ENCODE measurements around the gene PLXNA2. TPM values are rescaled to one million over a fixed set of nuclear protein-coding genes. Genes with fewer than 3 reads are reported as not detected.

The PLXNA2 gene
- total RNA-seq, 2 experiments from 2014 or later = 1.1 to 1.2 TPM

- ChIA-PET CTCF (no interaction called here), POLR2A (no interaction called here)
- no peaks in the 10 kb centered on the region for H3K9me3 Mint-ChIP-seq
- H3K27ac Mint-ChIP-seq = no peak overlapping the region
- no peak for DNase-seq
- no peak overlapping the region for H3K4me3 Mint-ChIP-seq
- H3K27me3 Mint-ChIP-seq = peaks cover 23% of the 10 kb centered on the region
- H3K4me1 Mint-ChIP-seq = no peaks in the 10 kb centered on the region
- H3K36me3 Mint-ChIP-seq (ENCODE audit: low read depth) = no peaks in the 10 kb centered on the region
Measured at GRCh38 chr1:207992677-207993236, 251.4 kb downstream of the PLXNA2 start.

DNA sequence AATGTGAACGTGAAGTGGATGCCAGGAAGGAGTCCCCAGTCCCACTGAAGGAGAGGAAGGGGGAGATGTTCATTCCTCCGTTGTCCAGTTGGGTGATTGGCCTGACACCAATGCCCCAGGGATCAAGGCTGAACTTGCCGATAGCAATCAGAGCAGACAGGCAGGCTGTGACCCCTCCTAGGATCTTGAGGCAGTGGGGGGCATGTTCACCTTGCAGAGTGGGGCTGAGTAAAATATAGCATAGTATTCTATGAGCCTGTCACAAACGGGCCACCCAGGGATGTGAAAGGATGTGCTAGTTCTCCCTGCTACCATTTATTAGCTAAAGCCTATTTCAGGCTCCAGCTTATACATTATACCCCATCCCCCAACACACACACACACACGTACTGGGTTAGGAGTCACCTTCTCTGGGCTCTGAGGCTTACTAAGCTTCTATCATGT is 252.6 kb downstream of the PLXNA2 start:
- H3K4me1 Mint-ChIP-seq = no peaks in the 10 kb centered on the region
- ChIA-PET CTCF (no interaction called here), POLR2A (no interaction called here)
- no peaks in the 10 kb centered on the region for H3K9me3 Mint-ChIP-seq
- no peaks in the 10 kb centered on the region for H3K36me3 Mint-ChIP-seq (ENCODE audit: low read depth)
- no peak overlapping the region for H3K27ac Mint-ChIP-seq
- no peak overlapping the region for H3K4me3 Mint-ChIP-seq
- peaks cover 25% of the 10 kb centered on the region for H3K27me3 Mint-ChIP-seq
- no peak for DNase-seq

DNA sequence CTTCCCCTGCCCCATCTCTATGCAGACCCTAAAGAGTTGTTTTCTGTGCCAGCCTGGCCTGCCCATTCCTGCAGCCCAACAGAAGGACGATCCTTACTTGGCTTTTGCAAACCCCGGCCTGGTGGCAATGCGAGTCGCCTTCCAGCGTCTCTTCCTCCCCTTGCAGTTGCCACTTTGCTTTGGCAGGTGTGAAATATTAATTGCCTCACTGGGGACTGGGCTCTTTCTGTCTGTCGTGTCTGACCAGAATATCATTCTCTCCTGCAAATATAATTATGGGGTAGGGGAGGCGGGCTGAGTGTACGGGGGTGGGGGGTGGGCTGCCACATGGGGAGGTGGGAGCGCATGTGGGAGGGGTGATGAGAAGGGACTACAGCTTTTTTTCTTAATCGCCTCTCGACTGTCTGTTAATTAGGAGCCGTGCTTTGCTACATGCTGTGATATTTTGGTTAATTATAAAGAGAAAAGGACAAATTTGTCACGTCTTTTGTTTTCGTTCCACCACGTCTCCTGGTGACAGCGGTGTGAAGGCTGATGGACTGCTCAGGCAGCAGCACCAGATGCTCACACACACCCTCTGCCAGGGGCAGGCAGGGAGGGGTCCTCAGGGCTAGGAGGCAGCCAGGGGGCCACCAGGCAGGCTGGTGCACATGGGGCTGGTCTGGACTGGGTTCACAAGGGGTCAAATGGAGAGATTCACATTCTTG is 253.2 kb downstream of the PLXNA2 start:
- Mint-ChIP-seq H3K27me3 (peaks cover 25% of the 10 kb centered on the region), H3K4me3 (no peak overlapping the region), H3K27ac (no peak overlapping the region), H3K36me3 (ENCODE audit: low read depth) (no peaks in the 10 kb centered on the region), H3K4me1 (no peaks in the 10 kb centered on the region), H3K9me3 (no peaks in the 10 kb centered on the region)
- POLR2A ChIA-PET = no interaction called here
- DNase-seq = no peak
- CTCF ChIA-PET = no interaction called here

GRCh38 chr1:207990455-207990854 is 253.7 kb downstream of the PLXNA2 start:
- no peak for DNase-seq
- CTCF ChIA-PET = no interaction called here
- H3K4me1 Mint-ChIP-seq = no peaks in the 10 kb centered on the region
- H3K36me3 Mint-ChIP-seq (ENCODE audit: low read depth) = no peaks in the 10 kb centered on the region
- no peak overlapping the region for H3K27ac Mint-ChIP-seq
- POLR2A ChIA-PET = no interaction called here
- H3K27me3 Mint-ChIP-seq = peaks cover 25% of the 10 kb centered on the region
- H3K9me3 Mint-ChIP-seq = no peaks in the 10 kb centered on the region
- H3K4me3 Mint-ChIP-seq = no peak overlapping the region

DNA sequence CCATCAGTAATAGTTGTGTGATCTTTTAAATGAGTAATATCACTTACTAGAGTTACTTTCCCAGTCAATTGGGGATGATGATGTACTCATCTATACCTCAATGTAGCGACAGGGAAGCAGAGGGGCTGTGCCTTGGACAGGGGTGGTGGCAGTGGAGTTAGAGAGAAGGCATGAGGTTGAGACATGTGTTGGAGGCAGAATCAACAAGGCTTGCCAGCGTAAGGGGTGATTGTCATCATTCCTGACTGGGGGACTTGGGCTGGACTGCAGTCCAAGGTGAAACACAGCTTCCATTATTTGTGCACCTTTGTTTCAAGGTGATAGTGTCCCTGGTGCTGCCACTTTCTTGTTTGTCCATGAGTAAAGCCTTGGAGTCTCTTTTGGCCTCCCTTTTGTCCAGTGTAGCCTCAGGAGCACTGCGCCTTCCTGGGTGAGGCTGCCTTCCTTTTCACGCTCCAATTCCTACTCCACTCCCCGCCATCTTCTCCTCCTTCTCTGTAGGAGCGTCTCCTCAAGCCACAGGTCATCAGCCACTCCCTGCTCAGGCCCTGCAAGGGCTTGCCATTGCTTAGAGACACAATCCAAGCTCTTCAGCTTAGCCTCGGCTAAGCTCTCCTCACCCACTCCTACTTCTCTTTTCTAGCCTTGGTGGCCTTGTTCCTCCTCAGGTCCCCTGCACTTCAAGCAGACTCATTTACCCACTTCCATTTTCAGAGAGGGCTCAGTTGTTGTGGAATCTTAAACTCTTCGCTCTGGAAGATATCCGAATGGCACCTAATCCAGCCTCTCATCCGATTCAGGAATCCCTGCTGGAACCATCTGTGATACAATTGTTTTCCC is 255.6 kb downstream of the PLXNA2 start:
- no peak overlapping the region for H3K27ac Mint-ChIP-seq

GRCh38 chr1:207987164-207987563 is 257.0 kb downstream of the PLXNA2 start:
- Mint-ChIP-seq H3K9me3 (no peaks in the 10 kb centered on the region), H3K27me3 (peaks cover 22% of the 10 kb centered on the region), H3K36me3 (ENCODE audit: low read depth) (no peaks in the 10 kb centered on the region), H3K27ac (no peak overlapping the region), H3K4me1 (no peaks in the 10 kb centered on the region), H3K4me3 (no peak overlapping the region)
- ChIA-PET CTCF (no interaction called here), POLR2A (no interaction called here)
- no peak for DNase-seq

More for the DNA sequence above, 255.6 kb downstream of the PLXNA2 start:
- no peak for DNase-seq
- Mint-ChIP-seq H3K36me3 (ENCODE audit: low read depth) (no peaks in the 10 kb centered on the region), H3K4me1 (no peaks in the 10 kb centered on the region), H3K4me3 (no peak overlapping the region), H3K9me3 (no peaks in the 10 kb centered on the region), H3K27me3 (peaks cover 19% of the 10 kb centered on the region)
- POLR2A ChIA-PET = no interaction called here
- CTCF ChIA-PET = interaction anchor here (1.0 kb wide), 1 partner anchor 25 kb away, joined by 3 read pairs; no protein-coding TSS in a partner anchor

DNA sequence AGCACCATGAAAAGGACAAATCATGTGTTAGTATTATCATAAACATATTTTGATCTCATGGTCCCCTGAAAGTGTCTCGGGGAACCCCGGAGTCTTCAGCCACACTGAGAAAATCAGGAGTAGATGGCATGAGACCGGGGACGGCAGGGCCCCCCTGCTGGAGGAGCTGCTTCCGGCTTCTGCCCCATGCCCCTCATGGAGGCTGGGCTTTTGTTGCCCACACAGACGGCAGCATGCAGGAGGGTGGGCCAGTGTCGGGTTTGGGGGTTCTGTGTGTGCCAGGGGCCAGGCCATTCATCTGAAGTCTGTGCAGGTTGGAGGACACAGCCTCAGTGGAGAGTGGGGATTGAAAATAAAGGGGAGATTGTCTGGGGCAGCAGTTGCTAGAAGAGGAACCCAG is 258.2 kb downstream of the PLXNA2 start:
- Mint-ChIP-seq H3K4me1 (no peaks in the 10 kb centered on the region), H3K4me3 (no peak overlapping the region), H3K27me3 (peaks cover 22% of the 10 kb centered on the region), H3K36me3 (ENCODE audit: low read depth) (no peaks in the 10 kb centered on the region), H3K9me3 (no peaks in the 10 kb centered on the region), H3K27ac (no peak overlapping the region)
- POLR2A ChIA-PET = no interaction called here
- CTCF ChIA-PET = no interaction called here
- DNase-seq = no peak

DNA sequence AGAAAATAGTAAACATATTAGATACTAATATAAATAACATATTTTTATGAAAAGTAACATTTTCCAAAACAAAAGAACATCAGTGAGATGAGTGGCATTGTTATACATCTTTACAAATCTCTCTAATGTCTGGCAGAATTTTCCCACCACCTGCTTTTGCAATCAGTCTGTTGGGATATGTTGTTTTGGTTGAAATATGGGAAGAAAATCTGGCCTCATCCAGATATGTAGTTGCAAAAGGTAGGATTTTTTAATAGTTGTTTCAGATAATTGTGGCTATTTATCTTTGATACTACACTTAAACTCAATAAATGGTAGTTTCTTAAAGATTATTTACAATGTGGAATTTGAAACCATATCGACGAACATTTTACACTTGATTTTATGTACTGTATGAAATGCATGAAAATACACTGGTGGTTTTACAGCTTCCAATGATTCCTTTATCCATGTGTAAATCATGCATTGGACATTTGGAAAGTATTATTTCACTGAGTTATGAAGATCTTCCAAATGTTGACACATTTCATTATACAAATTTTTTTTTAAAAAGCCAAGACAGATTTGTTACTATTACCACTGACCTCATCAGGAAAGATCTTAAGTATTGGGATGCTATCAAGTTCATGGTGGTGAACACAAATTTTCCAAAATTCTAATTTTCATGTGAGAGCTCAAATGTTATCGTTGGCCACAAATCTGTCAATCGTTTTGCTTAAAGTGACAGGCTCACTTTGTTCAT is 259.2 kb downstream of the PLXNA2 start:
- Mint-ChIP-seq H3K27me3 (peaks cover 24% of the 10 kb centered on the region), H3K4me3 (no peak overlapping the region), H3K4me1 (no peaks in the 10 kb centered on the region), H3K36me3 (ENCODE audit: low read depth) (no peaks in the 10 kb centered on the region), H3K9me3 (no peaks in the 10 kb centered on the region), H3K27ac (no peak overlapping the region)
- no peak for DNase-seq
- ChIA-PET POLR2A (no interaction called here), CTCF (no interaction called here)

- no peak overlapping the region for H3K27ac Mint-ChIP-seq
- H3K27me3 Mint-ChIP-seq = peaks cover 21% of the 10 kb centered on the region
- H3K4me3 Mint-ChIP-seq = no peak overlapping the region
- no peaks in the 10 kb centered on the region for H3K36me3 Mint-ChIP-seq (ENCODE audit: low read depth)
- H3K4me1 Mint-ChIP-seq = no peaks in the 10 kb centered on the region
- no peak for DNase-seq
- CTCF ChIA-PET = no interaction called here
- H3K9me3 Mint-ChIP-seq = no peaks in the 10 kb centered on the region
- POLR2A ChIA-PET = no interaction called here
Measured at GRCh38 chr1:207983044-207983635, 261.0 kb downstream of the PLXNA2 start.

DNA sequence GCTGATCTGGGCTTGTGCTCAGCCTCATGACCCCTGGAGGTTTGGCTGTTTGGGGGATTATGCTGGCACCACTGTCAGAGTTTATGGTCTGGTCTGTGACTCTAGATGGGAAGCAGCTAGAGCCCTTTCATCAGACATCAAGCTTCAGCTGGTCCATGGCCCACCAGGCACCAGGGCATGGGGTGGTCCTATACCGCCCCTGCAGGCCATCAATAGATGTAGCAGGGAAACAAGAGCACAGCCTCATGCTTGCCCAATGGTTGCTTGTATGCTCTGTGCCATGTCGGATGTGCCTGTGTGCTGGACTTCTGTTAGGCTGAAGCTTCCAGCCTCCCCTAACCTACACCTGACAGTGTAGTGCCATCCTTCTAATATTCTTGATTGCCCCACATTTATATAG is 262.2 kb downstream of the PLXNA2 start:
- Mint-ChIP-seq H3K4me1 (no peaks in the 10 kb centered on the region), H3K27ac (no peak overlapping the region), H3K36me3 (ENCODE audit: low read depth) (no peaks in the 10 kb centered on the region), H3K27me3 (peaks cover 18% of the 10 kb centered on the region), H3K4me3 (no peak overlapping the region), H3K9me3 (no peaks in the 10 kb centered on the region)
- POLR2A ChIA-PET = no interaction called here
- CTCF ChIA-PET = interaction anchor here (1.3 kb wide), 1 partner anchor 14 kb away, joined by 4 read pairs; no protein-coding TSS in a partner anchor
- DNase-seq = no peak

DNA sequence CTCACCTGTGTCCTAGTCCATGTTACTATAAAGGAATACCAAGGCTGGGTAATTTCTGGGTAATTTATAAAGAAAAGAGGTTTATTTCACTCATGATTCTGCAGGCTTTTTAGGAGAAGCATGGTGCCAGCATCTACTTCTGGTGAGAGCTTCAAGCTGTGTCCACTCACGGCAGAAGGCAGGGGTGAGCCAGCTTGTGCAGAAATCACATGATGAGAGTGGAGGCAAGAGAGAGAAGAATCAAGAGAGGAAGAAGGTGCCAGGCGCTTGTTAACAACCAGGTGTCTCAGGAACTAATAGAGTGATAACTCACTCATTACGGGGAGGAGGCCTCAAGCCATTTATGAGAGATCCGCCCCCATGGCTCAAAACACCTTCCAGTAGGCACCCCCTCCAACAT is 265.7 kb downstream of the PLXNA2 start:
- CTCF ChIA-PET = no interaction called here
- H3K9me3 Mint-ChIP-seq = no peaks in the 10 kb centered on the region
- no peaks in the 10 kb centered on the region for H3K36me3 Mint-ChIP-seq (ENCODE audit: low read depth)

GRCh38 chr1:207977876-207978275 is 266.3 kb downstream of the PLXNA2 start:
- no peaks in the 10 kb centered on the region for H3K9me3 Mint-ChIP-seq
- no peaks in the 10 kb centered on the region for H3K4me1 Mint-ChIP-seq
- no peak overlapping the region for H3K27ac Mint-ChIP-seq
- no peaks in the 10 kb centered on the region for H3K36me3 Mint-ChIP-seq (ENCODE audit: low read depth)
- ChIA-PET POLR2A (no interaction called here), CTCF (no interaction called here)
- H3K4me3 Mint-ChIP-seq = no peak overlapping the region
- DNase-seq = no peak
- peaks cover 44% of the 10 kb centered on the region for H3K27me3 Mint-ChIP-seq

More for the DNA sequence above, 265.7 kb downstream of the PLXNA2 start:
- POLR2A ChIA-PET = no interaction called here
- no peaks in the 10 kb centered on the region for H3K4me1 Mint-ChIP-seq
- DNase-seq = no peak
- H3K27ac Mint-ChIP-seq = no peak overlapping the region
- H3K4me3 Mint-ChIP-seq = no peak overlapping the region
- peaks cover 40% of the 10 kb centered on the region for H3K27me3 Mint-ChIP-seq
